H9 (cell line): ENCODE data around the gene LRRIQ4. TPM values are rescaled to one million over a fixed set of nuclear protein-coding genes. Genes with fewer than 3 reads are reported as not detected.

Source experiments
- DNase-seq: peaks from one replicate; pipeline ENCODE4 v3.0.0-alpha.2; 2017
- H2AFZ ChIP-seq: one replicate; pipeline ENCODE4 v1.6.1; 2013; ENCODE audit warnings: mild to moderate bottlenecking, low read length, control low read depth, moderate library complexity
- H2AK5ac ChIP-seq: 2 replicates; pipeline ENCODE4 v1.6.1; 2013; ENCODE audit warnings: low read length, control low read depth, mixed read lengths; ENCODE audit not compliant: insufficient read length
- H2BK120ac ChIP-seq: one replicate; pipeline ENCODE4 v1.6.1; 2013; ENCODE audit warnings: low read depth, mild to moderate bottlenecking, low read length, control low read depth, inconsistent platforms; ENCODE audit not compliant: poor library complexity, severe bottlenecking
- H2BK12ac ChIP-seq: 2 replicates; pipeline ENCODE4 v1.6.1; 2013; ENCODE audit warnings: low read length, control low read depth, mixed read lengths, low read depth; ENCODE audit not compliant: insufficient read length
- H2BK15ac ChIP-seq: 2 replicates; pipeline ENCODE4 v1.6.1; 2013; ENCODE audit warnings: low read depth, low read length, control low read depth
- H2BK20ac ChIP-seq: one replicate; pipeline ENCODE4 v1.6.1; 2013; ENCODE audit warnings: low read depth, mild to moderate bottlenecking, low read length, control low read depth, inconsistent platforms; ENCODE audit not compliant: poor library complexity, severe bottlenecking
- H2BK5ac ChIP-seq: 2 replicates; pipeline ENCODE4 v1.6.1; 2013; ENCODE audit warnings: low read length, control low read depth, mixed read lengths; ENCODE audit not compliant: insufficient read length
- H3K14ac ChIP-seq: 2 replicates; pipeline ENCODE4 v1.6.1; 2013; ENCODE audit warnings: low read length, control low read depth; ENCODE audit not compliant: insufficient read depth
- H3K18ac ChIP-seq: 2 replicates; pipeline ENCODE4 v1.6.1; 2013; ENCODE audit warnings: low read depth, mild to moderate bottlenecking, mixed read lengths, low read length, control low read depth; ENCODE audit not compliant: insufficient read length
- H3K23ac ChIP-seq: 2 replicates; pipeline ENCODE4 v1.6.1; 2013; ENCODE audit warnings: low read length, control low read depth, mixed read lengths, low read depth; ENCODE audit not compliant: insufficient read length
- H3K23me2 ChIP-seq: 2 replicates; pipeline ENCODE4 v1.6.1; 2013; ENCODE audit warnings: low read depth, mild to moderate bottlenecking, mixed read lengths, low read length, control low read depth; ENCODE audit not compliant: insufficient read length, poor library complexity, severe bottlenecking
- H3K27ac ChIP-seq: 2 replicates; pipeline ENCODE4 v1.5.1; 2013; ENCODE audit warnings: low read length, control low read depth, mixed read lengths, low read depth; ENCODE audit not compliant: insufficient read length
- H3K27me3 ChIP-seq: 2 replicates; pipeline ENCODE4 v1.6.1; 2013; ENCODE audit warnings: low read length, control low read depth, inconsistent platforms; ENCODE audit not compliant: insufficient read depth
- H3K4ac ChIP-seq: 2 replicates; pipeline ENCODE4 v1.6.1; 2013; ENCODE audit warnings: low read depth, mild to moderate bottlenecking, control low read depth, inconsistent platforms, low read length, moderate library complexity
- H3K4me1 ChIP-seq: 2 replicates; pipeline ENCODE4 v1.6.1; 2013; ENCODE audit warnings: low read length, control low read depth, inconsistent platforms; ENCODE audit not compliant: insufficient read depth
- H3K4me2 ChIP-seq: 2 replicates; pipeline ENCODE4 v1.6.1; 2013; ENCODE audit warnings: low read length, control low read depth, mixed read lengths; ENCODE audit not compliant: insufficient read length, insufficient read depth
- H3K56ac ChIP-seq: 2 replicates; pipeline ENCODE4 v1.6.1; 2013; ENCODE audit warnings: low read depth, mild to moderate bottlenecking, mixed read lengths, low read length, control low read depth; ENCODE audit not compliant: insufficient read length
- H3K79me1 ChIP-seq: 2 replicates; pipeline ENCODE4 v1.6.1; 2013; ENCODE audit warnings: low read depth, mild to moderate bottlenecking, moderate library complexity, low read length, control low read depth, inconsistent platforms; ENCODE audit not compliant: insufficient read depth, poor library complexity, severe bottlenecking
- H3K79me2 ChIP-seq: 2 replicates; pipeline ENCODE4 v1.6.1; 2013; ENCODE audit warnings: low read length, control low read depth, inconsistent platforms; ENCODE audit not compliant: insufficient read depth
- H3K9ac ChIP-seq: 2 replicates; pipeline ENCODE4 v1.6.1; 2013; ENCODE audit warnings: low read length, control low read depth, mixed read lengths; ENCODE audit not compliant: insufficient read length; ENCODE audit errors: extremely low read depth
- H3K9me3 ChIP-seq: one replicate; pipeline ENCODE4 v1.6.1; 2013; ENCODE audit warnings: low read depth, low read length, inconsistent platforms; ENCODE audit not compliant: control insufficient read depth
- H3T11ph ChIP-seq: one replicate; pipeline ENCODE4 v1.6.1; 2013; ENCODE audit warnings: mild to moderate bottlenecking, low read length, control low read depth, inconsistent platforms
- H4K20me1 ChIP-seq: one replicate; pipeline ENCODE4 v1.6.1; 2013; ENCODE audit not compliant: control insufficient read depth, insufficient read length, insufficient read depth
- H4K5ac ChIP-seq: 2 replicates; pipeline ENCODE4 v1.6.1; 2013; ENCODE audit warnings: low read depth, mild to moderate bottlenecking, mixed read lengths, low read length, control low read depth; ENCODE audit not compliant: insufficient read length
- H4K8ac ChIP-seq: replicated peaks from 2 replicates; pipeline ENCODE4 v1.6.1; 2013; ENCODE audit warnings: low read length, control low read depth, mixed read lengths, low read depth; ENCODE audit not compliant: insufficient read length
- H4K91ac ChIP-seq: 2 replicates; pipeline ENCODE4 v1.6.1; 2013; ENCODE audit warnings: low read depth, mild to moderate bottlenecking, moderate library complexity, mixed read lengths, low read length, control low read depth; ENCODE audit not compliant: insufficient read length
- H3K27ac Mint-ChIP-seq, 3 experiments: 2 replicates in 2 of 3; 3 replicates in 1 of 3; pipeline ENCODE4 v1.8.0; 2020 to 2021; ENCODE audit warnings: mixed read lengths in 3 of 3, mild to moderate bottlenecking in 1 of 3, moderate library complexity in 1 of 3
- H3K27me3 Mint-ChIP-seq: 2 replicates; pipeline ENCODE4 v1.8.0; 2021; ENCODE audit warnings: low read depth, mild to moderate bottlenecking, moderate library complexity, mixed read lengths
- H3K36me3 Mint-ChIP-seq, 3 experiments: 2 replicates in 2 of 3; 3 replicates in 1 of 3; pipeline ENCODE4 v1.8.0; 2020 to 2021; ENCODE audit warnings: low read depth in 3 of 3, mixed read lengths in 3 of 3; ENCODE audit not compliant: insufficient read depth in 1 of 3
- H3K4me1 Mint-ChIP-seq, 2 experiments: 2 replicates each; pipeline ENCODE4 v1.8.0; 2020; ENCODE audit warnings: mixed read lengths in 2 of 2
- H3K4me3 Mint-ChIP-seq, 2 experiments: 2 replicates in 1 of 2; 3 replicates in 1 of 2; pipeline ENCODE4 v1.8.0; 2020 to 2021; ENCODE audit warnings: mild to moderate bottlenecking in 2 of 2, mixed read lengths in 2 of 2, moderate library complexity in 1 of 2
- H3K9me3 Mint-ChIP-seq, 2 experiments: 2 replicates in 1 of 2; 3 replicates in 1 of 2; pipeline ENCODE4 v1.8.0; 2020; ENCODE audit warnings: mild to moderate bottlenecking in 2 of 2, mixed read lengths in 2 of 2, moderate library complexity in 1 of 2
- CTCF ChIP-seq: fragments of 200-600 bp; sonication (generic); conservative IDR thresholded peaks from 3 replicates; pipeline ENCODE4 v1.8.0; 2021; ENCODE audit warnings: antibody characterized with exemption, mild to moderate bottlenecking
- WGBS: extraction: QIAGEN DNeasy Blood & Tissue Kit; methylation state at CpG from one replicate; pipeline ENCODE4 v1.1.7; 2013; ENCODE audit warnings: missing lambda C conversion rate, low lambda C conversion rate, mixed read lengths; ENCODE audit not compliant: insufficient read length; ENCODE audit errors: extremely low coverage; 5-methylcytosine and 5-hydroxymethylcytosine counted together
- total RNA-seq: library from RNA; stranded (reverse); gene quantifications from 2 replicates; pipeline ENCODE4 v1.2.1, GENCODE V29; 2021

LRRIQ4 gene
- total RNA-seq, 1 experiment from 2014 or later = not detected

- no peak overlapping the region for H4K5ac ChIP-seq
- no peak overlapping the region for H3K18ac ChIP-seq
- no peak overlapping the region for H3K56ac ChIP-seq
- H3K9ac ChIP-seq = no peak overlapping the region
- Mint-ChIP-seq H3K27me3 (no peaks in the 10 kb centered on the region), H3K9me3 (no peaks in the 10 kb centered on the region; a peak in 1 of 5 replicates), H3K27ac (no peak overlapping the region), H3K4me3 (no peak overlapping the region), H3K36me3 (no peaks in the 10 kb centered on the region), H3K4me1 (peaks cover 14 to 15% of the 10 kb centered on the region in 2 experiments)
- no peak overlapping the region for H2BK20ac ChIP-seq
- H3K4me1 ChIP-seq = peaks cover 3% of the 10 kb centered on the region
- H3K23ac ChIP-seq = no peak overlapping the region
- no peak overlapping the region for H3T11ph ChIP-seq
- no peak overlapping the region for H3K27ac ChIP-seq
- no peaks in the 10 kb centered on the region for H3K27me3 ChIP-seq
- H2BK120ac ChIP-seq = no peak overlapping the region
- H3K4ac ChIP-seq = no peak overlapping the region
- H4K20me1 ChIP-seq = no peaks in the 10 kb centered on the region
- H2BK15ac ChIP-seq = no peak overlapping the region
- no peak overlapping the region for H3K14ac ChIP-seq
- H2BK12ac ChIP-seq = no peak overlapping the region
- H2BK5ac ChIP-seq = no peak overlapping the region
- no peaks in the 10 kb centered on the region for H3K79me2 ChIP-seq
- WGBS = no CpG with 5 or more reads among the region's 12 CpGs
- H2AK5ac ChIP-seq = no peak overlapping the region
- H3K79me1 ChIP-seq = no peaks in the 10 kb centered on the region
- H3K23me2 ChIP-seq = no peaks in the 10 kb centered on the region
- no peak overlapping the region for H3K4me2 ChIP-seq
- no peak overlapping the region for H4K8ac ChIP-seq
- H3K9me3 ChIP-seq = no peaks in the 10 kb centered on the region
- DNase-seq = no peak
- H4K91ac ChIP-seq = no peak overlapping the region
- H2AFZ ChIP-seq = no peak overlapping the region
- TF ChIP-seq CTCF = no peak
These were observed 52.6 kb downstream of the LRRIQ4 start for GRCh38 chr3:169865176-169865767.
